Measurements from ENCODE around the gene PCDH20. TPM values are rescaled to one million over a fixed set of nuclear protein-coding genes. Genes with fewer than 3 reads are reported as not detected.
"Not testable (repeated sequence)": the region's sequence is repeated elsewhere in the genome, so short reads cannot be mapped to it uniquely, and the experiment has no call there.

The PCDH20 gene
- total RNA-seq, 1 donor from 2014 or later = 2.2 TPM

- intact Hi-C loops (cut with DNase I) = no loop called here
- ATAC-seq (no peak), DNase-seq (ENCODE audit: missing footprints) (no peak)
These were observed 45.1 kb downstream of the PCDH20 start for GRCh38 chr13:61370520-61370919.

- intact Hi-C loops (cut with DNase I); ATAC-seq: not testable (repeated sequence)
These were observed 51.0 kb downstream of the PCDH20 start for GRCh38 chr13:61364690-61365089.

GRCh38 chr13:61362522-61362921 lies 53.1 kb downstream of the PCDH20 start:
- no peak for ATAC-seq
- intact Hi-C loops (cut with DNase I) = no loop called here
- DNase-seq (ENCODE audit: missing footprints) = no peak

More at GRCh38 chr13:61364690-61365089, 51.0 kb downstream of the PCDH20 start:
- not testable (repeated sequence) for DNase-seq (ENCODE audit: missing footprints)
